Activated gamma-delta T cell (primary cell): ENCODE measurements around the gene OTOS.

ENCODE experiments used
- DNase-seq: peaks from one replicate; lab custom pipeline; 2025; lab: John Stamatoyannopoulos, UW

Gene OTOS

GRCh38 chr2:240167588-240167880, 27.1 kb upstream of the OTOS start:
- no peak for DNase-seq

GRCh38 chr2:240166761-240167587, 26.5 kb upstream of the OTOS start:
- no peak for DNase-seq

DNA sequence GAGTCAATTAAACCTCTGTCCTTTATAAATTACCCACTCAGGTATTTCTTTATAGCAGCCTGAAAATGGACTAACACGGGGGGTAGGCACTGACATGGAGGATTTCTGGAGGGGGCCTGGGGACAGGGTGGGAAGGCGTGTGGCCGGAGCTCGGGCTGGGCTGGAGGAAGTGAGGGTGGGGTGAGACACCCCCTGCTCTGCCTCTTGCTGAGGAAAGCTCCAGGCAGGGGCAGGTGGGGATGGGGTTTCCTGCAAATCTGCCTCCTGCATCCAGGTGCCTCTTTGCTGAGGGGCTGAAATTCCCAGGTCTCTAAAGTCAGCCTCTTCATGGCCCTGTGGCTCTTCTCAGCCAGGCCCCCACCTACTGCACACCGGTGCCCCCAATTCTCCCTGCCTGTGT, 25.7 kb upstream of the OTOS start:
- DNase-seq = no peak

- no peak for DNase-seq
These were observed 25.2 kb upstream of the OTOS start for GRCh38 chr2:240165661-240166060.

GRCh38 chr2:240165034-240165433, 24.6 kb upstream of the OTOS start:
- no peak for DNase-seq

DNA sequence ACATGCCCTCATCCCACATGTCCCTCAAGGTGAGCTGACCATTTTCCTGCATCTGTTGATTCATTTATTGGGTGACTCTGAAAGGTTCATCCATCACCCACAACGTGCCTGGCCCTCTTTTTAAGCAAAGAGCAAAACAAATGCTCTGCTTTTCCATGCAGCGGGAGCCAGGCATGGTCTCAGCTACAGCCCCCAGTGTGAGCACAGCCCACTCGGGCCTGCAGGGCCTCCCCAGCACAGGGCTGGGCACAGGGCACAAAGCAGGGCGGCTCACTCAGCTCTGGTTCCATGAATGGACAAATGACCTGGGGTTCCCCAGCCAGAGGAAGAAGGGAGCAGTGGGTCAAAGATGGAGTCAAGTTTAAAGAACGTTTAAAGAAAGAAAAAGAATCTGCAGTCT, 24.1 kb upstream of the OTOS start:
- DNase-seq = no peak

DNA sequence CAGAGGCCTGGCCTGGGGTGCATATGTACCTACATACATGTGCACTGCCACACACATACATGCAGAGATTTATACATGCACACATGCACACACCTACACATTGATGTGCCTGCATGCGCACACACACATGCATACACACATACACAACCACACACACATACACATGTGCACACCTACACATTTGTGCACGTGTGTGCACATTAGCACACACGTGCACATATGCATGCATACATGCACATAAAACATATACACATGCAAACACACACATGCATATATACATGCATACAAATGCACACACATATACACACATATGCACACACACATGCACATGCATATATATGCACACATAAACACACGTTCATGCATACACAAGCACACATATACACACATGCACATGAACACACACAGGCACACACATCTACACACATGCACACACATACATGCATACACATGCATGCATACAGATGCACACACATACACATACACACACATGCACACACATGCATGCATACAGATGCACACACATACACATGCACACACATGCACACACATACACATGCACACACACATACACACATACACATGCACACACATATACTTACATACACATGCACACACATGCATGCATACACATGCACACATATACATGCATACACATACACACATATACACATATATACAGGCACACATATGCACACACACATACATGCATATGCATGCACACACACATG, 23.6 kb upstream of the OTOS start:
- no peak for DNase-seq

DNA sequence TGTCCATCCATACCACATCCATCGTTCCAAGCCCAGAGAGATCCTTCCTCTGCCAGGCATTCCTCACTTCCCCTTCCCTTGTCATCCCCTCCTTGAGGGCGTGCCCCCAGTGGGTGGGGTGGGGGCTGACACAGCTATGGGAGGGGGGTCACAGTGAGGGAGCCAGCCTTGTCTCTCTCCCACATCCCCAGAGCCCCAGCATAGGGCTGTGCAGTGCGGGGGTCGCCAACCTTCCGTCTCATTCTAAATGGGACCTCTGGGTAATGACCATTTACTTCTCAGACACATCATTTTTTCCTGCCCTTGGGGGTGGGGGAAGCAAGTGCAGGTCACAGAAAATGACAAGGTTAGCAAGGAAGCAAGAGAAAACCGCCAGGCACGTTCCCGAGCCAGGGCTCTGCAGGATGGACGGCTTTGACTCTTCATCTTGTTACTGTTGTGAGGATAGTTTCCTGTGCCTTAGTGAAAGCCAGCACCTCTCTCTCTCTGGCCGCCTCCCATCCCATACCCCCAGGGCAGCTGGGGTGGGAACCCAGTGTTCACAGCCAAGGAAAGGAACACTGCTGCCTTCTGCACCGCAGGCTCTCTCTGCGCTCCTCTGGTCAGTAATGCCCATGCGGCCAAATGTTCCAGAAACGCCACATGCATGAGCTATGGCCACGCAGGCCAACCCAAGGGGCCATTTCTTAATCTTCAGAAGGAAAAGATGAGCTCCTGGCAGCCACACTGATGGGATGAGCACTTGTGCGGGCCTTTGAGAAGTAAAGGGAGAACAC, 22.7 kb upstream of the OTOS start:
- DNase-seq = no peak

- no peak for DNase-seq
These were observed 22.1 kb upstream of the OTOS start for GRCh38 chr2:240162531-240162930.

DNA sequence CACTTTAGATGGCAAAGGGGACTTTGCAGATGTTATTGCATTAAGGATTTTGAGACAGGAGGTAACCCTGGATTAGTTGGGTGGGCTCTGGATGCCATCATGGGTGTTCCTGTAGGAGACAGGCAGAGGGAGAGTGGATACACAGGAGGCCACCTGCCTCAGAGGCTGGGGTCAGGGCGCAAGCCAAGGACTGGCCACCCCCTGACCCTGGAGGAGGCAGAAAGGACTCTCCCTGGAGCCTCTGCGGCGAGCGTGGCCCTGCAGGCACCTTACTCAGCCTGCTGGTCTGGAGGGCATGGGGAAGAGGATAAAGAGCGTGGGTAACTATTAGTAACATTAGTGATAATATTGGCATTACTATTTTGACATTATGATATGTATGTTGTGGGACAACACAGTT, 21.6 kb upstream of the OTOS start:
- DNase-seq = no peak

DNA sequence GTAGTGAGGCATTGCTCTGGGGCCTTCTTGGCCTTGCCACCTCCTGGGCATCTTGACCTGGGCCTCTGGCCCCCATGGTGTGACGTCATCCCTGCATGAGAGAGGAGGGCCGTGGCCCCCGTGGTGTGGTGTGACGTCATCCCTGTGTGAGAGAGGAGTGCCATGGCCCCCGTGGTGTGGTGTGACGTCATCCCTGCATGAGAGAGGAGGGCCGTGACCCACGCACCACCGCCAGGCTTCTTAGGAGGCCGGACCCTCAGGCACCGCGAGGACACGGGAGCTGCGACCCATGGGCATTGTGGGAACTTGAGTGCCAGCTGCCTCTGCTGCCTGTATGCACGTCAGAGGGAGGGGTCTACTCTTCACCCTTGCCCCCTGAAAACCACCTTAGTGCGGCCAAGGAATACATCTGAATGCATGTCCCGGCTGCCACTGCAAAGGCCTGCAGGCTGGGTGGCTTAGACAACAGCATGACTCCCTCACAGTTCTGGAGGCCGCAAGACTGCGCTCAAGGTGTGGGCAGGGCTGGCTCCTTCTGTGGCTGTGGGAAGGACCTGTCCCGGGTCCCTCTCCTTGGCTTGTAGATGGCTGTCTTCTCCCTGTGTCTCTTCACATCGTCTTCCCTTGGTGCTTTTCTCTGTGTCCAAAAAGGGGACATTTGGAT, 20.8 kb upstream of the OTOS start:
- DNase-seq = no peak

DNA sequence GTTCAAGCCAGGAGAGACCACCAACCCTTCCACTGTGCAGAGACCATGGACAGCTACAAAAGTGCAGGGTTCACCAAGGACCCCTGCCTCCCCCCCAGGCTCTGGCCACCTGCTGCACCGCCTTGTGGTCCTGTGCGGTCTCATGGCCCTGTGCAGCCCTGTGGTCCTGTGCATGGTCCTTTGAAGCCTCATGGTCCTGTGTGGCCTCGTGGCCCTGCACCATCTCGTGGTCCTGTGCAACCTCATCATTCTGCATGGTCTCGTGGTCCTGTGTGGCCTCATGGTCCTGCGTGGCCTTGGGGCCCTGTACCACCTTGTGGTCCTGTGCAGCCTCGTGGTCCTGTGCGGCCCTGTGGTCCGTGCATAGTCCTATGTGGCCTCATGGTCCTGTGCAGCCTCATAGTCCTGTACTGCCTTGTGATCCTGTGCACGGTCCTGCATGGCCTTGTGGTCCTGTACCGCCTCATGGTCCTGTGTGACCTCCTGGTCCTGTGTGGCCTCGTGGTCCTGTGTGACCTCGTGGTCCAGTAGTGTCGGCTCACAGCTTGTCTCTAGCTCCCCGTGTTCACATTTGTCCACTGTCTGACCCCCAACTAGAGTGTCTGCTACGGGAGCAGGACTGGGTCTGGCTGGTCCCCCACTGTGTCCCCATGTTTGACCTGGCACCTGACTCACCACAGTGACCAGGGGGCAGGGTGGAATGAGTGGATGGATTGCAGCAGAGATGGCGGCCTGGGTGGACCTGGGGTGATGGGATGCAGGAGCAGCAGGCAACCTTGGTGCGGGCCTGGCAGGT, 20.0 kb upstream of the OTOS start:
- no peak for DNase-seq

DNA sequence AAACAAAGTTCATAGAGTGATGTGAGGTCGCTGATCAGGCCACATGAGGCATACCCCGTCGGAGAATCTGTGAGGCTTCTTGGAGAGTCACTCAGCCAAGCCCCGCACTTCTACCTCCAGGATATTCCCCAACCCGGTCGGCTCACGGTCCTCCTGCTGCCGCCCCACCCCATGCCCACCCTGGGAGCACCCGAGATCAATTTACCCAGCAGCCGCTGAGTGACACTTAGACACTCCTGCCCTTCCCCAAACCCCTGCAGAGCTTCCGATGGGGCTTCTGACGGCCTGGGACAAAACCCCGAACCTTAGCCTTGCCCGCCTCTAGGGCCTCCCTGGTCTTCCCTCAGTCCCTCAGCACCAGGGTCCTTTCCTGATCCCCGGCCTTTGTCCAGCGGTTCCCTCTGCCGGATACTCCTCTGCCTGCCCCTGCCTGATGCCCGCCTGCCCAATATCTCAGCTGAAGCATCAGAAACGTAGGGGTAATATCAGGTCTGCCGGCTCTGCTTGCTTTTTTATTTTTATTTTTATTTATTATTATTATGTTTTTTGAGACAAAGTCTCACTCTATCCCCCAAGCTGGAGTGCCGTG, 18.9 kb upstream of the OTOS start:
- no peak for DNase-seq

- DNase-seq = no peak
These were observed 16.7 kb upstream of the OTOS start for GRCh38 chr2:240157147-240157470.

- no peak for DNase-seq
These were observed 16.1 kb upstream of the OTOS start for GRCh38 chr2:240156435-240157146.

- DNase-seq = no peak
These were observed 15.4 kb upstream of the OTOS start for GRCh38 chr2:240155745-240156390.

GRCh38 chr2:240155048-240155744, 14.7 kb upstream of the OTOS start:
- no peak for DNase-seq

GRCh38 chr2:240154606-240155005, 14.1 kb upstream of the OTOS start:
- no peak for DNase-seq

- DNase-seq = no peak
These were observed 13.0 kb upstream of the OTOS start for GRCh38 chr2:240153418-240153817.
